Subcutaneous abdominal adipose tissue (tissue), 5 donors: Measurements from ENCODE around the gene MFNG.

Experiments used
- H3K27ac ChIP-seq: one replicate; pipeline ENCODE4 v1.7.0; 2013; ENCODE audit warnings: low read depth, mild to moderate bottlenecking, inconsistent platforms, low read length, moderate library complexity
- H3K27me3 ChIP-seq, 5 donors: one replicate each; pipeline ENCODE4 v1.7.0; 2013; ENCODE audit warnings: low read length in 5 of 5, inconsistent platforms in 1 of 5; ENCODE audit not compliant: control insufficient read depth in 5 of 5, insufficient read depth in 4 of 5
- H3K36me3 ChIP-seq, 5 donors: one replicate each; pipeline ENCODE4 v1.7.0; 2013; ENCODE audit warnings: low read length in 5 of 5; ENCODE audit not compliant: control insufficient read depth in 5 of 5, insufficient read depth in 5 of 5
- H3K4me1 ChIP-seq, 5 donors: one replicate each; pipeline ENCODE4 v1.7.0; 2013; ENCODE audit warnings: low read length in 5 of 5, mild to moderate bottlenecking in 3 of 5, moderate library complexity in 1 of 5; ENCODE audit not compliant: control insufficient read depth in 5 of 5, insufficient read depth in 5 of 5
- H3K4me3 ChIP-seq, 5 donors: one replicate each; pipeline ENCODE4 v1.7.0; 2013; ENCODE audit warnings: low read length in 5 of 5, low read depth in 1 of 5
- H3K9ac ChIP-seq, 5 donors: one replicate each; pipeline ENCODE4 v1.7.0; 2013; ENCODE audit warnings: low read length in 5 of 5, mild to moderate bottlenecking in 4 of 5, moderate library complexity in 3 of 5
- H3K9me3 ChIP-seq, 5 donors: one replicate each; pipeline ENCODE4 v1.7.0; 2013; ENCODE audit warnings: low read length in 5 of 5; ENCODE audit not compliant: control insufficient read depth in 5 of 5
- donor health status: healthy.
- donor health status: healthy.
- donor health status: healthy.
- donor health status: healthy.
- donor health status: healthy.

The MFNG gene

DNA sequence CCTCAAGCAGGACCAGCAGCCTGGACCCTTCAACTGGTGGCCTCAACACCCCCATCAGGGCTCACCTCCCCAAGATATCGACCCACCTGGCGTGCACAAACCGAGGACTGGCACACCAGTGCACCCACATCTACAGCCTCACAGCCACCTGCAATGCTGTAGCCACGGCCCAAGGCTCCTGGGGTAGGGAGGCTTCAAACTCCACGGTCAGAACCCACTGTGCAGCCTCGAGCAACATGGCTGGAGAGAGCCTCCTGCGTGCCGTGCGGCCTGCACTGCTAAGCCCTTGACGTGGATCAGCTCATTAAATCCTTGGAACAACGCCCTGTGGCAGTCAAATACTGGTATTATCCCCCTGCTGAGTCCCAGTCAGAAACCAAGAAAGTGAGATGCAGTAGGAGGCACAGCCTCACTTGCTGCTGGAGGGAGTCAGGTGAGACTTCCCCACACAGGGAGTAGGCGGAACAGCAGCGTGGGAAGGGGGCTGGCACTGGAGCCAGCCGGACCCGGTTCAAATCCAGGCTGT, 28.4 kb upstream of the MFNG start:
- H3K27me3 ChIP-seq = peaks cover under 1 to 19% (median 14%) of the 10 kb centered on the region in 5 donors
- no peak overlapping the region for H3K4me3 ChIP-seq
- H3K36me3 ChIP-seq = peaks cover 0 to 6% (median 2%) of the 10 kb centered on the region in 5 donors
- no peak overlapping the region for H3K9ac ChIP-seq
- H3K4me1 ChIP-seq = peaks cover 3 to 41% (median 19%) of the 10 kb centered on the region in 5 donors
- no peak overlapping the region for H3K27ac ChIP-seq
- H3K9me3 ChIP-seq = no peaks in the 10 kb centered on the region

DNA sequence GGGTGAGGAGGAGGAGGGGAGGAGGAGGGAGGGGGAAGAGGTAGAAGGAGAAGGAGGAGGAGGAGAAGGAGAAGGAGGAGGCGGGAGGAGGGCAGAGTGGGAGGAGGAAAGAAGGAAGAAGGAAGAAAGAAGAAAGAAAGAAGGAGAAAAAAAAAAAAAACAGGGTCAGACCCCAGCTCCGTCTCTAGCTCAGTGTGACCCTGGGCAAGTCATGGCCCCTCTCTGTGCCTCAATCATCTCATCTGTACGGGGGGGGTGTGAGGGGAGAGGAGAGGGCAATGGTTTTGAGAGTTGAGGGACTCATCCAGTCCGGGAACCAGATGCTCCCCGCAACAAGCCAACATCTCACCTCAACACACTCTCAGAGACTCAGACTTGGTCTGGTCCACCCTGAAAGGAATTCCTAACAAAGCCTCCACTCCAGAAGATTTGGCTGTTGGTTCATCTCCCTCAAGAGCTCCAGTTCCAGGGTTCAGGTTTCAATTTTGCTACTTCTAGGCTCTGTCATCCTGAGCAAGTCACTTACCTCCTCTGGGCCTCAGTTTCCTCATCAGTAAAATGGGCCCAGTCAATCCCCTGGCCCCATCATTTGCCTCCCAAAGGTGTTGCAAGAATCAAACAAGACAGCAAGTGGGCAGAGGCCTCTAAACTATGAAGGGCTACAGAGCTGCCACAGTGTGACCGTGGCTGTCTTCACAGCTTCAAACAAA, 25.4 kb upstream of the MFNG start:
- H3K9ac ChIP-seq = no peak overlapping the region
- peaks cover 0 to 16% (median 10%) of the 10 kb centered on the region in 5 donors for H3K27me3 ChIP-seq
- H3K4me3 ChIP-seq = no peak overlapping the region
- H3K36me3 ChIP-seq = peaks cover 0 to 14% (median 4%) of the 10 kb centered on the region in 5 donors
- no peaks in the 10 kb centered on the region for H3K9me3 ChIP-seq
- H3K4me1 ChIP-seq = peaks cover 3 to 44% (median 21%) of the 10 kb centered on the region in 5 donors
- no peak overlapping the region for H3K27ac ChIP-seq

- H3K4me1 ChIP-seq = peaks cover 3 to 44% (median 21%) of the 10 kb centered on the region in 5 donors
- no peak overlapping the region for H3K27ac ChIP-seq
- H3K4me3 ChIP-seq = no peak overlapping the region
- peaks cover 0 to 16% (median 10%) of the 10 kb centered on the region in 5 donors for H3K27me3 ChIP-seq
- H3K9ac ChIP-seq = no peak overlapping the region
- H3K9me3 ChIP-seq = no peaks in the 10 kb centered on the region
- peaks cover 0 to 14% (median 6%) of the 10 kb centered on the region in 5 donors for H3K36me3 ChIP-seq
Measured at GRCh38 chr22:37510091-37510490, 23.9 kb upstream of the MFNG start.

GRCh38 chr22:37509059-37509860, 23.1 kb upstream of the MFNG start:
- peak overlapping the region in 1 of 5 donors; percentile 8 for H3K9ac ChIP-seq
- no peaks in the 10 kb centered on the region for H3K9me3 ChIP-seq
- H3K27ac ChIP-seq = peak overlapping the region; percentile 41
- peaks cover 3 to 48% (median 21%) of the 10 kb centered on the region in 5 donors for H3K4me1 ChIP-seq
- peaks cover 0 to 16% (median 10%) of the 10 kb centered on the region in 5 donors for H3K27me3 ChIP-seq
- peaks cover 0 to 11% (median 8%) of the 10 kb centered on the region in 5 donors for H3K36me3 ChIP-seq
- H3K4me3 ChIP-seq = no peak overlapping the region

GRCh38 chr22:37508431-37508992, 22.3 kb upstream of the MFNG start:
- peaks cover 3 to 56% (median 21%) of the 10 kb centered on the region in 5 donors for H3K4me1 ChIP-seq
- peak overlapping the region in 2 of 5 donors; percentile 8 to 21 for H3K9ac ChIP-seq
- H3K27me3 ChIP-seq = peaks cover 0 to 16% (median 12%) of the 10 kb centered on the region in 5 donors
- H3K27ac ChIP-seq = peak overlapping the region; percentile 41
- no peak overlapping the region for H3K4me3 ChIP-seq
- no peaks in the 10 kb centered on the region for H3K9me3 ChIP-seq
- peaks cover 0 to 12% (median 8%) of the 10 kb centered on the region in 5 donors for H3K36me3 ChIP-seq

DNA sequence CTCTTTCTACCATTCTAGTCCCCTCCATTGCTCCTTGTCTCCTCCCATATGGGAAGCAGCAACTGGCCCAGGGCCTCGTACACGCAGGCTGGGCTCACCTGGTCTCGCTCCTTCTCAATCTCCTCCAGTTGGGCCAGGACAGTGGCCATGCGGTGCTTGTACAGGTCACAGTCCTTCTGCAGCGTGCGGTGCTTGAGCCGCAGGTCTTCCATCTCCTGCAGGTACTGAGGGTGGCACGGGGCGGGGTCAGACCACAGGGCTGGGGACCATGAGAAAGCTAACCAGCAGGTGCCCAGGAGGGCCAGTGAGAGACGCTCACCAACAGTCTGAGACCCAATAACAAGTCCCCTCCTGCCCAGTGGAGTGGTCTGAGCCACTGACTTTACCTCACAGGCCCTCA, 21.5 kb upstream of the MFNG start:
- Histone ChIP-seq H3K27me3 (peaks cover 0 to 17% (median 16%) of the 10 kb centered on the region in 5 donors), H3K27ac (no peak overlapping the region), H3K9ac (no peak overlapping the region), H3K9me3 (no peaks in the 10 kb centered on the region), H3K4me3 (no peak overlapping the region), H3K4me1 (peaks cover 3 to 61% (median 27%) of the 10 kb centered on the region in 5 donors), H3K36me3 (peaks cover 0 to 14% (median 8%) of the 10 kb centered on the region in 5 donors)

- Histone ChIP-seq H3K27me3 (peaks cover 0 to 22% (median 16%) of the 10 kb centered on the region in 5 donors), H3K9me3 (no peaks in the 10 kb centered on the region), H3K4me3 (no peak overlapping the region), H3K36me3 (peaks cover 0 to 14% (median 8%) of the 10 kb centered on the region in 5 donors), H3K27ac (no peak overlapping the region), H3K9ac (no peak overlapping the region), H3K4me1 (peaks cover 7 to 64% (median 35%) of the 10 kb centered on the region in 5 donors)
Measured at GRCh38 chr22:37505989-37506388, 19.8 kb upstream of the MFNG start.

GRCh38 chr22:37505565-37505964, 19.4 kb upstream of the MFNG start:
- peaks cover 0 to 24% (median 16%) of the 10 kb centered on the region in 5 donors for H3K27me3 ChIP-seq
- H3K27ac ChIP-seq = no peak overlapping the region
- H3K9ac ChIP-seq = no peak overlapping the region
- no peak overlapping the region for H3K4me3 ChIP-seq
- H3K9me3 ChIP-seq = no peaks in the 10 kb centered on the region
- H3K36me3 ChIP-seq = peaks cover 0 to 14% (median 8%) of the 10 kb centered on the region in 5 donors
- H3K4me1 ChIP-seq = peaks cover 7 to 67% (median 38%) of the 10 kb centered on the region in 5 donors

GRCh38 chr22:37504964-37505363, 18.8 kb upstream of the MFNG start:
- H3K27ac ChIP-seq = no peak overlapping the region
- peaks cover 0 to 14% (median 8%) of the 10 kb centered on the region in 5 donors for H3K36me3 ChIP-seq
- no peaks in the 10 kb centered on the region for H3K9me3 ChIP-seq
- no peak overlapping the region for H3K4me3 ChIP-seq
- H3K27me3 ChIP-seq = peaks cover 0 to 26% (median 16%) of the 10 kb centered on the region in 5 donors
- H3K4me1 ChIP-seq = peaks cover 7 to 67% (median 34%) of the 10 kb centered on the region in 5 donors
- H3K9ac ChIP-seq = no peak overlapping the region
